DND-41 (cell line): ENCODE measurements around the gene HSD17B7.
"Not testable (repeated sequence)": the region's sequence is repeated elsewhere in the genome, so short reads cannot be mapped to it uniquely, and the experiment has no call there.

Experiments used
- EZH2 ChIP-seq: IDR thresholded peaks from 3 replicates; pipeline ENCODE4 v1.6.1; 2012; ENCODE audit warnings: borderline replicate concordance, low read depth, mild to moderate bottlenecking, moderate library complexity, low read length, inconsistent platforms; ENCODE audit not compliant: severe bottlenecking
- TF ChIP-seq, protein P1 (sequence below): IDR thresholded peaks from 2 replicates; pipeline ENCODE4 v1.5.1; 2012; ENCODE audit warnings: borderline replicate concordance, low read length, moderate library complexity, mild to moderate bottlenecking; ENCODE audit not compliant: poor library complexity, severe bottlenecking; ENCODE audit errors: extremely low read depth

DNA sequence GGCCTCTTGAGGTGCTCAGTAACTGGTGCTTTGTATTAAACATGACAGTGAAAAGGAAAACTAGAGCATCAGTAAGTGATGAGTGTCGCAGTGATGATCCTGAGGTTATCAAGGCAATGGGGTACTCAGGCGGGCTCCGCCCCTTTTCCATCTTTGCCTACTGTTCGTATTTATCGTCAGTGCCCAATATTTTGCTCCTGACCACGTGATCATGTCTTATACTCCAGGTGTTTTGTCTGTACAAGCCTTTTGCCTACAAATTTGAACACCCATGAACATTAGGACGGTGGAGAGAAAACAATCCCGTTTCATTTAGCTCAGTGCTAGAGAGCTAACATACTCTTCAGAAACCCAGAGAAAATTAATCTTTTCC lies 469 bp downstream of the HSD17B7 start:
- TF ChIP-seq, protein P1, sequence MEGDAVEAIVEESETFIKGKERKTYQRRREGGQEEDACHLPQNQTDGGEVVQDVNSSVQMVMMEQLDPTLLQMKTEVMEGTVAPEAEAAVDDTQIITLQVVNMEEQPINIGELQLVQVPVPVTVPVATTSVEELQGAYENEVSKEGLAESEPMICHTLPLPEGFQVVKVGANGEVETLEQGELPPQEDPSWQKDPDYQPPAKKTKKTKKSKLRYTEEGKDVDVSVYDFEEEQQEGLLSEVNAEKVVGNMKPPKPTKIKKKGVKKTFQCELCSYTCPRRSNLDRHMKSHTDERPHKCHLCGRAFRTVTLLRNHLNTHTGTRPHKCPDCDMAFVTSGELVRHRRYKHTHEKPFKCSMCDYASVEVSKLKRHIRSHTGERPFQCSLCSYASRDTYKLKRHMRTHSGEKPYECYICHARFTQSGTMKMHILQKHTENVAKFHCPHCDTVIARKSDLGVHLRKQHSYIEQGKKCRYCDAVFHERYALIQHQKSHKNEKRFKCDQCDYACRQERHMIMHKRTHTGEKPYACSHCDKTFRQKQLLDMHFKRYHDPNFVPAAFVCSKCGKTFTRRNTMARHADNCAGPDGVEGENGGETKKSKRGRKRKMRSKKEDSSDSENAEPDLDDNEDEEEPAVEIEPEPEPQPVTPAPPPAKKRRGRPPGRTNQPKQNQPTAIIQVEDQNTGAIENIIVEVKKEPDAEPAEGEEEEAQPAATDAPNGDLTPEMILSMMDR = not testable (repeated sequence)
- TF ChIP-seq EZH2 = not testable (repeated sequence)
